Fibroblast of peridontal ligament (primary cell): ENCODE measurements around the gene USP32.
"Not testable (repeated sequence)": the region's sequence is repeated elsewhere in the genome, so short reads cannot be mapped to it uniquely, and the experiment has no call there.

Source experiments
- DNase-seq: peaks from one replicate; pipeline ENCODE4 v3.0.0-alpha.2; 2010; ENCODE audit errors: extremely low read depth

Gene USP32

GRCh38 chr17:60333072-60333471 lies 58.9 kb downstream of the USP32 start:
- not testable (repeated sequence) for DNase-seq

- no peak for DNase-seq
These were observed 59.4 kb downstream of the USP32 start for GRCh38 chr17:60332574-60332973.

GRCh38 chr17:60330731-60331130 lies 61.2 kb downstream of the USP32 start:
- peak; percentile 61 for DNase-seq

DNA sequence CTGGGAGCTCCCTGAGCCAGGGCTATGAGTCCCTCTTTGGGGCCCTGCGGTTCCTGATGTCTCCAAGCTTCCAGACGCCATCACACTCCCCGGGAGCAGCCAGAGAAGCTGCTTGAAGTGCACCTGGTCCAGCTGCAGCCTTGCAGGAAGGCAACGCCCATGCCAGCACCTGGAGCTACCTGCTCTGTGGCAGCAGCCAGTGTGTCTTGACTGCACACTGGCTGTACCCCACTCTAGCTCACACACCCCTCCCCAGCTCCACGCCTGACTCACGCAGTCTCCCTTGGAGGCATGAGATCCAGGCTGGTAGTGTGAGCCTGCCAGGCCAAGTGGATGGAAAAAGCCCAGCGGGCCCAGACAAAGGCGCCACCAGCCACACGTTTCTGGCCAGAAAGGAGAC lies 63.3 kb downstream of the USP32 start:
- no peak for DNase-seq

- no peak for DNase-seq
These were observed 64.0 kb downstream of the USP32 start for GRCh38 chr17:60327901-60328273.

- no peak for DNase-seq
These were observed 64.6 kb downstream of the USP32 start for GRCh38 chr17:60327134-60327900.

DNA sequence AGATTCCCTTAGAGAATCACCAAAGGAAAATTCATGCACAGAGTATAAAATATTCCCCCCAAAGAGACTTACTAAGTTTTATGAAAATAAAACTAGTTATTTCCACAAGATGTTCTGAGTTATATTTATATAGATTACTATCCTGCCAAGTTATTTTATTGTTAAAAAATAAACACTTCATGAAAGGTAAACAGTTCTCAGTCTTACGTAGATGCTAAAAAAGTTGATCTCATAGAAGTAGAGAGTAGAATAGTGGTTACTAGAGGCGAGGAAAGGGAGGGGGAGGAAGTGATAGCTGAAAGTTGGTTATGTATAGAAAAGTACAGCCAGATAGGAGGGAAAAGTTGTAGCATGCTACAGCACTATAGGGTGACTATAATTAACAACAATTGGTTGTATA lies 65.2 kb downstream of the USP32 start:
- DNase-seq, result no peak

- DNase-seq, result no peak
These were observed 66.0 kb downstream of the USP32 start for GRCh38 chr17:60325730-60326524.

- DNase-seq, result no peak
These were observed 68.2 kb downstream of the USP32 start for GRCh38 chr17:60323754-60324153.

GRCh38 chr17:60322056-60322387 lies 69.9 kb downstream of the USP32 start:
- no peak for DNase-seq

DNA sequence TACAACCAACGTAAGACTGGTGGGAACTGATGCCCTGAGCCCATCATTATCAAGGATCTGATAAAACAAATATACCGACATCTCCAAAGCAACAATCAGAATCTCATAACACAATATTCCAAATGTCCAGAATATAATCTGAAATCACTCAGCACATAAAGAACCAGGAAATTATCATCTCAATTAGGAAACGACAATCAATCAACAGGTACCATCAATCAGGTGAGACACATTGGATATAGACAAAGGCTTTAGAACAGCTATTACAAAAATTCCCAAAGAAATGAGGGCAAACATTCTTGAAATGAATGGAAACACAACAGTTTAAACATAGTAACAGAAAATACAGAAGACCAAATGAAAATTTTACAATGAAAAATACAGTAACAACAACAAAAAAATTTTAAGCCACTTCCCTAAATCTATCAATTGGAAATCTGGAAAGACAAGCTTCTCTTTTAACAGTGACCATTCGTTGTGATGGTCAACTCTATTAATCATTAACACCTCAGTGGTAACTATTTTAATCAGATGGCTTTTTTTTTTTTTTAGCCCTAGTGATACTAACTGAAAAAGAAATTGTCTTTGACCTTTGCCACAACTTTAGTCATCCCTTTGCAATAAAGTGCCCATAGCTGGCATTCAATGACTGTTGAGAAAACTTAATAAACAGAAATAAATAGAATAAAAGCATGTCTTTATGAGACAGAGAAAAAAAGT lies 70.4 kb downstream of the USP32 start:
- no peak for DNase-seq

DNA sequence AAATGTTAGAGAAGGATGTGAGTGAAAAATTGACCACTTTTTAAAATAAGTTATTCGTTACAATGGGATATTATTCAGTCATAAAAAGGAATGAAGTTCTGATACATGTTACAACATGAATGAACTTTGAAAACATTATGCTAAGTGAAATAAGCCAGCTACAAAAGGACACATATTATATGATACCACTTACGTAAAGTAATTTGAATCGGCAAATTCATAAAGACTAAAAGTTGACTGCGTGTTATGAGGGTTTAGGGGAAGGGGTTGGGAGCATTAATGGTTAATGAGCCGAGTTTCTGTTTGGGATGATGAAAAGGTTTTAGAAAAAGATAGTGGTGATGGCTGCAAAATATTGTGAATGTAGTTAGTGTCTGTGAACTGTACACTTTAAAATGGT lies 73.1 kb downstream of the USP32 start:
- DNase-seq, result no peak

GRCh38 chr17:60318326-60318725 lies 73.6 kb downstream of the USP32 start:
- no peak for DNase-seq

GRCh38 chr17:60315650-60316049 lies 76.3 kb downstream of the USP32 start:
- no peak for DNase-seq

- not testable (repeated sequence) for DNase-seq
These were observed 77.0 kb downstream of the USP32 start for GRCh38 chr17:60314900-60315299.

- DNase-seq, result no peak
These were observed 77.5 kb downstream of the USP32 start for GRCh38 chr17:60314423-60314822.

- DNase-seq, result peak; percentile 64
These were observed 80.0 kb downstream of the USP32 start for GRCh38 chr17:60311936-60312335.

GRCh38 chr17:60311186-60311585 lies 80.7 kb downstream of the USP32 start:
- DNase-seq, result no peak

DNA sequence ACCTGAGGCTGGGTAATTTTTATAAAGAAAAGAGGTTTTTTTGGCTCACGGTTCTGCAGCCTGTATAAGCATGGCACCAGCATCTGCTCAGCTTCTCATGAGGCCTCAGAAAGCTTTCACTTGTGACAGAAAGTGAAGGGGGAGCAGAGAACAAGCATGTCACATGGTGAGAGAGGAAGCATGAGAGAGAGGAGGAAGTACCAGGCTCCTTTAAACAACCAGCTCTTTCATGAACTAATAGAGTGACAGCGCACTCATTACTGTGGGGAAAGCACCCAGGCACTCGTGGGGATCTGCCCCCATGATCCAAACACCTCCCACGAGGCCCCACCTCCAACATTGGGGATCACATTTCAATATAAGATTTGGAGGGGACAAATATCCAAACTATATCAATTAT lies 86.8 kb downstream of the USP32 start:
- DNase-seq, result no peak

GRCh38 chr17:60304502-60304901 lies 87.4 kb downstream of the USP32 start:
- no peak for DNase-seq

- DNase-seq, result no peak
These were observed 88.4 kb downstream of the USP32 start for GRCh38 chr17:60303406-60304099.

- DNase-seq, result no peak
These were observed 90.3 kb downstream of the USP32 start for GRCh38 chr17:60301649-60302048.
